ENCODE measurements around the gene GNB1. TPM values are rescaled to one million over a fixed set of nuclear protein-coding genes. Genes with fewer than 3 reads are reported as not detected.
A peak's percentile ranks its signal among the peaks of the same experiment; 100 is the strongest.

The GNB1 gene
- total RNA-seq, 1 experiment from 2014 or later, result 184 TPM

DNA sequence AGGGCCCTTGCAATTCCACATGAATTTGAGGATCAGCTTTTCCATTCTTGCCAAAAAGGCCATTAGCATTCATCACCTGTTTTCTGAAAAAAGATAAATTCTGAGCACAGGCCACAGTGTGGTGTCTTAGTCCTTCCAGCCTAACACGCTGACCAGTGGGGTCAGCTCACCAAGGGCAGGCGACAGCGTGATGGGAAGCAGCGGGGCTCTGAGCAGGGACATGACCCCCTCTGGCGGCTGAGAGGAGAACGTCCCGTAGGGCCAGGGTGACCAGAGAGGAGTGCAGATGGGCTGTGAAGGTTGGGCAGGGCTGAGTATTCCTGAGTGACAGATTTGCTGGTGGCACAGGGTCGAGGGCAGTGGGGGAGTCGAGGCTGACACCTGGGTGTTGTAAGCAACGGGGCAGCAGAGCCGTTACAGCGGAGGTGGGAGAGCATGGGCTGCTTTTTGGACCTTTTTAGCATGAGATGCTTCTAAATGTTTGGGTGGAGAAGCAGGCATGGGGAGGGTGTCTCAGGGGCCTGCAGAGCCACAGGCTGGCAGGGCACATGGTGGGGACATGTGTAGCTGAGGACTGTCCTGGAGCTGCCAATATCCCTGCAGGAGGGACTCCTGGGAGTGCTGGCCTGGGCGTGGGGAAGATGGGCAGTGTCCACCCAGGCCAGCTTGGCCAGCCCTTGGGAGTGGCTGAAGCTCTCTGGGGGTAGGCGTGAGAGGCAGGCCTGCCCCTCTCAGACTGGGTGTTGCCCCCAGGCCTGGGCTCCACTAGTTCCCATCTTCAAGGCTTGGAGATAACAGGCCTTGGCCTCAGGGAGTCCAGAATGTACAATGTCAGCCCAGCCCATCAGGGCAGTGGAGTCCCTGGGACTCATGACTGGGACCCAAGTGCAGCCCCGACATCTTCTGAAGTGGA lies 15.6 kb upstream of the GNB1 start:
- Histone ChIP-seq H3K27ac (no peak overlapping the region), H3K4me1 (peaks cover 12% of the 10 kb centered on the region)

DNA sequence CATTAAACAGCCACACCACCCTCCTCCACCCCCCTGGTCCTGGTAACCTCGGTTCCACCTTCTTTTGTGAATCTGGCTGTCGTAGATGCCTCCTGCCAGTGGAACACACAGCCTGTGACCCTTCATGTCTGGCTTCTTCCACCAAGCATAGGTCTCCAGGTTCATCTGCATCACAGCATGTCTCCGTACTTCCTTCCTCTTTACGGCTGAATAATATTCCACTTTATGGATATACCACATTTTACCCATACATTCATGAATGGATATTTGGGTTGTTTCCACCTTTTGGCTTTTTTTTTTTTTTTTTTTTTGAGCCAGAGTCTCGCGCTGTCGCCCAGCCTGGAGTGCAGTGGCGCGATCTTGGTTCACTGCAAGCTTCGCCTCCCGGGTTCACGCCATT lies 12.3 kb upstream of the GNB1 start:
- no peak overlapping the region for H3K4me3 ChIP-seq
- H3K9me3 ChIP-seq (replicated peaks), result no peaks in the 10 kb centered on the region
- H3K27me3 ChIP-seq, result no peaks in the 10 kb centered on the region
- DNase-seq, result no peak
- no peak overlapping the region for H3K27ac ChIP-seq
- H3K4me1 ChIP-seq, result peaks cover 21% of the 10 kb centered on the region
- H3K36me3 ChIP-seq, result no peaks in the 10 kb centered on the region

More for the DNA sequence above, 15.6 kb upstream of the GNB1 start:
- Histone ChIP-seq H3K9me3 (replicated peaks) (no peaks in the 10 kb centered on the region), H3K4me3 (no peak overlapping the region), H3K36me3 (no peaks in the 10 kb centered on the region), H3K27me3 (no peaks in the 10 kb centered on the region)
- peak; percentile 89 to 94 for DNase-seq

DNA sequence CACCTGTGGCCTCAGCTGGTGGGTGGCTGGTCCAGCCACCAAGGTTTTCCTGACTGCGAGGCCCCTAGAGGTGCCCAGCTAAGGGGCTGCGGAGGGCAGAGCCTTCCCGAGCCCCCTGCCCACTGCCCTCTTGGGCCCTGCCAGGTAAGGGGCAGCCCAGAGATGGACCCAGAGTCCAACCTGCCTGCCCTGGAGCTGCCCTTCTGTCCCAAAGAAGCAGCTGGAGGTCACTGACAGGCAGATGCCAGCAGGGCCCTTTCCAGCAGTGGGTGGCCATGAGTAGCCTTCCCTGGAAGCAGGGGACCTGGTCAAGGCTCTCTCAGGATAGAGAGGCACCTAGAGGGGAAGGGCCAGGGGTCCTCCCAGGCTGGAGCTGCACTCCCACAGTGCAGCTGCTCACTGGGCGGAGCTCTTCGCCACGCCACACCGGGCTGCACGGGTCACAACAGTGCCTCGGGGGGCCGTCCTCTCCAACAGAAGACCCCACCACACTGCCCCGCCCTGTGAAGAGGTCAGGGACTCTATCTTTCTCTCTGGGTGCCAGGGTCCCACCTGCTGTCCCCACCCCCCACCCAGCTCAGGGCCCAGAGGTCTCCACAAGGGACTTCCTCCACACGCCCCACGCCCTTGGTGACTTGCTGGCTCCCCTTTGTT lies 10.9 kb upstream of the GNB1 start:
- Histone ChIP-seq H3K4me3 (no peak overlapping the region), H3K9me3 (replicated peaks) (no peaks in the 10 kb centered on the region), H3K27ac (no peak overlapping the region), H3K4me1 (peaks cover 10% of the 10 kb centered on the region), H3K27me3 (no peaks in the 10 kb centered on the region), H3K36me3 (no peaks in the 10 kb centered on the region)
- no peak for DNase-seq

DNA sequence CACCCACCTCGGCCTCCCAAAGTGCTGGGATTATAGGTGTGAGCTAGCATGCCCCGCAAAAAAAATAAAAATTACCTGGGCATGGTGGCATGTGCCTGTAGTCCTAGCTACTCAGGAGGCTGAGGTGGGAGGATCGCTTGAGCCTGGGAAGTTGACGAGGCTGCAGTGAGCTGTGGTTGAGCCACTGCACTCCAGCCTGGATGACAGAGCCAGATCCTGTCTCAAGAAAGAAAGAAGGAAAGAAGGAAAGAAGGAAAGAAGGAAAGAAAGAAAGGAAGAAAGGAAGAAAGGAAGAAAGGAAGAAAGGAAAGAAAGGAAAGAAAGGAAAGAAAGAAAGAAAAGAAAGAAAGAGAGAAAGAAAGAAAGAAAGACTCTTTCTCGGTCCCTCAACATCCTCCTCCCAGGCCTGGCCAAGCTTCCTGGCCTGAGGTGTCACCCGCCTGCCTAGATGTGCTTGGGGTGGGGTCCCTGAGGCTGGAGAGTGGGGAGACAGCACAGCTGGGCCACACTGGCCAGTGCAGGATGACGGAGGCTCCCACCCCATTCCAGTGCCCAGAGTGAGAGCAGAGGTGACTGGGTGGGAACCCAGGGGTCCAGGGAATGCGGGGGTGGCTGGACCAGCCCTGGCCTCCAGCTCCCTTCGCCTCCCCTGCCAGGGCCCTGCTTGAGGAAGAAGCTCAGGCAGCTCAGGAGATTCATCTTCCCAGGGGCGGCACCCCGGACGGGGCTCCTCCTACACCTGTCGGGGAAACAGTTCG lies 10.2 kb upstream of the GNB1 start:
- Histone ChIP-seq H3K27me3 (no peaks in the 10 kb centered on the region), H3K9me3 (replicated peaks) (no peaks in the 10 kb centered on the region), H3K27ac (no peak overlapping the region), H3K4me1 (peaks cover 10% of the 10 kb centered on the region), H3K4me3 (no peak overlapping the region), H3K36me3 (no peaks in the 10 kb centered on the region)
- DNase-seq, result no peak

DNA sequence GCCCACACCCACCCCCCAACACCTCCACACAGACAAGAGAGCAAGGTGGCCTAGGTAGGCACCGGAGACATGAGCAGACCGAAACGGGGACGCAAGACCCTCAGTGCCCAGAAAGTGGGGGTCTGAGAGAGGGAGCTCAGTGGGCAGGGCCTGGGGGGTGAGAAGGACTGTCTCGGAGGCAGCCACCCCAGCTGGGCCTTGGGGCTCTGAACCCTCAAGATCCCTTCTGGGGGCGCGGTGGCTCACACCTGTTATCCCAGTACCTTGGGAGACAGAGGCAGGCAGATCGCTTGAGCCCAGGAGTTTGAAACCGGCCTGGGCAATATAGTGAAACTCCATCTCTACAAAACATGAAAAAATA lies 9.1 kb upstream of the GNB1 start:
- Histone ChIP-seq H3K36me3 (no peaks in the 10 kb centered on the region), H3K27ac (no peak overlapping the region), H3K4me3 (no peak overlapping the region), H3K9me3 (replicated peaks) (no peaks in the 10 kb centered on the region), H3K4me1 (peaks cover 10% of the 10 kb centered on the region), H3K27me3 (no peaks in the 10 kb centered on the region)
- DNase-seq, result no peak

DNA sequence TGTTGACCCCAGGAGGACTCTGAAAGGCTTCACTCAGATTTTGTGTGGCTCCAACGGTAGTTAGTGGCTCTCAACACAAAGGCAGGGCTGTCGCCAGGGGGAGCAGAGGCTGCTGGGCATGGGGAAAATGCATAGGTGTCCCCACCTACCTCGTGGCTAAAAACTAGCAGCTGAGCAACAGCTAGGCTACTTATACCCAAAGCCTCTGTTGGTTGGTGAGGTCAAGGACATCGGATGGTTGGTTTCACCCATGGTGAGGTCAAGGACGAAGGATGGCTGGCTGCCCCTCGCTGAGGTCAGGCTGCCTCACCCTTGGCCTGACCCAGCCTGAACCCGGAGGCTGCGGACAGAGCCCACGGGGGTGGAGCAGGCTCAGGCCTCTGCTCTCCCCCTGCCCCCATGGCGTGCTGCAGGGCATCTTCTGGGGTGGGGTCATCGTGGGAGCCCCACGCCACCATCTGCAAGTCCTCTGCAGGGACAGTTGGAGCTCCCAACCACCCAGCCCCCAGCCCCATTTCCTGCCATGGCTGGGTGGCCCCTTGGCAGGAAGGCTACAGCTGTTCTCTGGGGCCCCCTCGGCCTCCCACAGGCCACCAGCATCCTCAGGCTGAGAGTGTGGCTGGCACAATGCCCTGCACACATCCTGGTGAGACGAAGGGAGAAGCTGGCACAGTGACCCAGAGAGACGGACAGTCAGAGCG lies 8.5 kb upstream of the GNB1 start:
- no peaks in the 10 kb centered on the region for H3K27me3 ChIP-seq
- H3K9me3 ChIP-seq (replicated peaks), result no peaks in the 10 kb centered on the region
- DNase-seq, result peak; percentile 73 to 83
- peaks cover 10% of the 10 kb centered on the region for H3K4me1 ChIP-seq
- peak overlapping the region; percentile 10 for H3K4me3 ChIP-seq
- H3K36me3 ChIP-seq, result no peaks in the 10 kb centered on the region
- H3K27ac ChIP-seq, result peak overlapping the region; percentile 28

DNA sequence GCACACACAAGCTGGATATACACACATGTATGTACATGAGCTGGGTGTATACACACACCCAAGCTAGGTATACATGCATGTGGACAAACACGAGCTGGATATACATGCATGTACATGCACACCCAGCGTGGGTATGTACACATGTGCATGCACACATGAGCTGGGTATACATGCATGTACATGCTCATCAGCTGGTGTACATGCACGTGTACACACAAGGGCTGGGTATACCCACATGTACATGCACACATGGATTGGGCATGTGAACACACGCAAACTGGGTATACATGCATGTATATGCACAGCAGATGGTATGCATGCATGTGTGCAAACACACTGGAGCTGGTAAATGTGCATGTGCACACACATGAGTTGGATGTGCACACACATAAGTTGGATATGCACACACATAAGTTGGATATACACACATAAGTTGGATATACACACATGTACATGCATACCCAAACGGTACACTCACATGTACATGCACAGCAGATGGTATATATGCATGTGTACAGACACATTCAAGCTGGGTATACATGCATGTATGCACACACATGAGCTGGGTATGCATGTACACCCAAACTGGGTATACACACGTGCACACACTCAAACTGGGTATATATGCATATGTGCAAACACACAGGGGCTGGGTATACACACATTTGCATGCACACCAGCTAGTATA lies 7.5 kb upstream of the GNB1 start:
- Histone ChIP-seq H3K27ac (no peak overlapping the region), H3K4me1 (peaks cover 10% of the 10 kb centered on the region), H3K27me3 (no peaks in the 10 kb centered on the region), H3K36me3 (no peaks in the 10 kb centered on the region), H3K4me3 (no peak overlapping the region), H3K9me3 (replicated peaks) (no peaks in the 10 kb centered on the region)
- DNase-seq, result no peak

DNA sequence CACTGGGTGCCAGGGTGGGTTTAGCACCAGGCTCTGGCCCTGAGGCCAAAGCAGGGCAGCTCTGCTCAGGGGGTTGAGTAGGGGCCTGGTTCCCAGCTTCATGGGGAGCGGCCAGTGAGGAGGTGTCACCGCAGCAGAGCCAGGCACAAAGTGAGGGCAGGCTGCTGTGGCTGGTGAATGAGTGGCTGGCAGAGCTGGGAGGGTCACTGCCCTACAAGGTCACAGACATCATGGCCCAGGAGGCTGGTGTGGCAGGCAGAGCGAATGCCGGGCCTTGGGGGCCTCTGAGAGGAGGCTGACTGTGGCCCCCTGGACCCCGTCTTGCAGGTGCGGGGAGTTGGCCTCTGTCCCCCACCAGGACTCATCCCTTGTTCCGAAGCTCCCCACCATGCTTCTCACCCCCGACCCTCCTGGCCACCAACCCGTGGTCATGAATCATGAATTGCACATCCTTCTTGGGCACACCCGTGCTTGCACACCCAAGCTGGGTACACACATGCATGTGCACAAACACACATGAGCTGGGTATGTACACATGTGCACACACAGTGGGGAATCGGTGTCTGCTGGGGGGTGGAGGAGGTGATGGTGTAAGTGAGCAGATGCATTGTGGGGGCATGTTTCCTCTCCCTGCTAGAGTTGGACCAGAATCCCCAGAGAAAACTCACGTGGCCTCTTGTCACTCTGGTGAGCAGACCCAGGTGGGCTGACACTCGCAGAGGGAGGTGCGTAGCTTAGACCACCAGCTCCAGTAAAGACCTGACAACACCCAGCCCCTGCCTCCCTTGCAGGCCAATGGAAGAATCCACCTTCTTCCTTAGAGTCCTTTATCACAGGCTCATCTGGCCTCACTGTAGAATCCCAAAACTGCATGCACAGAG lies 4.8 kb upstream of the GNB1 start:
- Histone ChIP-seq H3K4me3 (no peak overlapping the region), H3K9me3 (replicated peaks) (no peaks in the 10 kb centered on the region), H3K27ac (no peak overlapping the region), H3K4me1 (peaks cover 18% of the 10 kb centered on the region), H3K36me3 (no peaks in the 10 kb centered on the region), H3K27me3 (no peaks in the 10 kb centered on the region)
- DNase-seq, result no peak

DNA sequence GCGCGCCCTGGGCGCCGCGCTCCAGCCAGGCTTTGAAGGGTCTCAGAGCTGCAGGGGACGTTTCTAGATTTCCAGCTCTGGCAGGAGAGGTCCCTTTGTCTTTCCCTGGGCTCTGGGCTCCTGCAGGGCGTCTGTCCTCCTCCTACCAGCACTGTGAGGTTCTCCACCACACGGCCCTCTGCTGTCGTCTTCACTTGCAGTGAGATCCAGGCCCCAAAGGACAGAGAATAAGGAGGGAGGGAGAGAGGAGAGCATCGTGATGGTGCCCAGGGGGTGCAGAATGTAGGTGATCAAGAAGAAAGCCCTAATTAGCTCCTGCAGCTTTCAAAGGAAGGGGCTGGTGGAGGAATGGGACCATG lies 4.2 kb upstream of the GNB1 start:
- Histone ChIP-seq H3K27ac (no peak overlapping the region), H3K36me3 (no peaks in the 10 kb centered on the region), H3K27me3 (no peaks in the 10 kb centered on the region), H3K4me3 (no peak overlapping the region), H3K4me1 (peaks cover 17% of the 10 kb centered on the region), H3K9me3 (replicated peaks) (no peaks in the 10 kb centered on the region)
- DNase-seq, result no peak

DNA sequence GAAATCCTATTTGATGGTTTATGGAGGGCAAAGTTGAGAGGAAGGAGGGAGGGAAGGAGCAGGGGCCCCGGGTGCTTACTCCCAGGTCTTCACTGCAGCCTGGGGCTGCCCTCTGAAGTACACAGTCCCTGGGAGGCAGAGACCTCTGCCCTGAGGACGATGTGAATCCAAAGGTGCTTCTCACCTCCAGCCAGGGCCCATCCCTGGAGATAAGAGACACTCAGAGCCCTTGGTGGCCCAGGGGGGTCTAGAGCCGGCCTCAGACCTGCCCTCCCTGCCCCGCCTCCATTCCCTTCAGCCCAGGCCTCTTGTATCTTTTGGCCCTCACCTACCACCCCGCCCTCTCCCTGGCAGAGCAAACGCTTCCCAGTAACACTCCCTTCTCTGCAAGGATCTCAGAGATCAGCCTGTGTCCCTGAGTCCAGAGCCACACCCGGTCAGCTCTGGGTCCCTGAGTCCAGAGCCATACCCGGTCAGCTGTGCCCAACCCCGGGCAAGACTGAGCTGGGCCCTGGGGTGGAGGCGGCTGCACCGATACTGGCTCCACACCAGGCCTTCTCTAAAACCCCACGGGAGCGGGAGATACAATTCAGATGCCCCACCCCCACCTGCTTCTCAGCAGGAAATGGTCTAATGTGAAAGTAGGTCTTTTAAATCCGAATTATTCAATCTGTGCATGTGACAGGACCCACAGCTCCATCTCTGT lies 3.6 kb upstream of the GNB1 start:
- Histone ChIP-seq H3K9me3 (replicated peaks) (no peaks in the 10 kb centered on the region), H3K36me3 (no peaks in the 10 kb centered on the region), H3K27me3 (no peaks in the 10 kb centered on the region), H3K27ac (no peak overlapping the region), H3K4me1 (peaks cover 11% of the 10 kb centered on the region), H3K4me3 (no peak overlapping the region)
- no peak for DNase-seq

DNA sequence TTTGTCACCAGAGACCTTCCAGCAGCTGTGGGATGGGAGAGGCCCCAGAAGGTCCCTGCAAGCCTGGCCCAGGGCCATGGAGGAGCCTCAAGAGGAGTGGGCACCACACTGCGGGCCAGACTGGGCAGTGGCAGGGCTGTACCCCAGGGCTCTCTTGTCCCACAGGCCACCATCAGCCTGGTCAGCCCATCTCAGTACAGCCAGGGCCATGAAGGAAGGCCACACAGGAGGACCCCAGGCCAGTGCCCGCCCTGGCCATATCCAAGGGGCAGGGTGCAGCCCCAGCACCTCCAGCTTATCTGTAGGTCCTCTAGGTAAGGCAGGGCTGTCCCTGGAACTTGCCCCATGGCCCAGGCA lies 3.1 kb upstream of the GNB1 start:
- Histone ChIP-seq H3K27me3 (no peaks in the 10 kb centered on the region), H3K4me1 (peaks cover 10% of the 10 kb centered on the region), H3K27ac (no peak overlapping the region), H3K9me3 (replicated peaks) (no peaks in the 10 kb centered on the region), H3K36me3 (no peaks in the 10 kb centered on the region), H3K4me3 (no peak overlapping the region)
- DNase-seq, result no peak

DNA sequence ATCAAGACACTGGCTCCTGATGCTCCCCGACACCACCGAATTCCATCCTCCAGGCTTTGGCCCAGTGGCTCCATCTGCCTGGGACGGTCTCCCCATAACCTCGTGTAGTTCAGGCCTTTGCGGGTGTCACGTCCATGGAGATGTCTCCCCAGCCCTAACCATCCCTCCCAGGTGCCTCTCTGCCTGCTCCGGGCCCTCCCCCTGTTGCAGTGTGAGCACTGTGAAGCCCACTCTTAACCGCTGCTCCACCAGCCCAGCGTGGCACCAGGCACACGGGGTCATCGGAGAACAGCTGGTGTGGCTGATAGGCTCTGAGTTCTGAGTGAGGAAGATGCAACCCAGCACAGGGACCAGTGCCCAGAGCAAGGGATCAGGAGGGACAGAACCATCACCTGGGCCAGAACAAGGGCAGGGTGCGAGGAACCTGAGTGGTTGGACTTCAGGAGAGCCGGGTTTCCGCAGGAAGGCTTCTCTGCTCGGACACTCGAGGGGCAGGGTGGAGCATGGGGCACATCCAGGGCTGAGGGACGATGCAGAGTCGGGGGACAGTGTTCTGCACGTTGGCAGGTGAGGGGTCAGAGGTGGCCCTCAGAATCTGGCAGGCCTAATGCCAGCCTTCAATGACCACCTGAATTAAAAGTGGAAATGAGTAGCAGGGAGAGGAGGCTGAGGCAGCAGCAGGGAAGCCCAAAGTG lies 2.6 kb upstream of the GNB1 start:
- Histone ChIP-seq H3K27ac (no peak overlapping the region), H3K4me3 (no peak overlapping the region), H3K9me3 (replicated peaks) (no peaks in the 10 kb centered on the region), H3K36me3 (peaks cover 2% of the 10 kb centered on the region; the same call in 1 of the 2 replicates), H3K4me1 (peaks cover 15% of the 10 kb centered on the region), H3K27me3 (no peaks in the 10 kb centered on the region)
- DNase-seq, result no peak

DNA sequence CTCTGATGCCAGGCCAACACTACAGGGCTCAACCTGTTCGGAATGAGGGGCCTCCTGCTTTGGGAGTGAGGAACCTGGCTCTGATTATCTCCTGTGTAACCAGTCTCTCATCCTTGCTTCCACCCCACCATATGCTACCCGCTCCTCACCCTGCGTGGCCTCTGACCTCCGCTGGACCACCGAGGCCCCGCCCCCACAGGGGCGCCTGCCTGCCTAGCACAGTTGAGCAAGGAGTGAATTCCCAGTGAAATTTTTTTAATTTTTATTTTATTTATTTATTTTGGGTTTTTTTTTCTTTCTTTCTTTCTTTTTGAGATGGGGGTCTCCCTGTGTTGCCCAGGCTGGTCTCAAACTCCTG lies 1.9 kb upstream of the GNB1 start:
- Histone ChIP-seq H3K4me1 (peaks cover 16% of the 10 kb centered on the region), H3K36me3 (peaks cover 6% of the 10 kb centered on the region), H3K4me3 (no peak overlapping the region), H3K27ac (no peak overlapping the region), H3K27me3 (no peaks in the 10 kb centered on the region), H3K9me3 (replicated peaks) (no peaks in the 10 kb centered on the region)
- DNase-seq, result no peak
